Measurements from ENCODE around the gene RIIAD1.
"Not testable (repeated sequence)": the region's sequence is repeated elsewhere in the genome, so short reads cannot be mapped to it uniquely, and the experiment has no call there.

The RIIAD1 gene

GRCh38 chr1:151733995-151734394 is 12.7 kb downstream of the RIIAD1 start:
- not testable (repeated sequence) for DNase-seq (ENCODE audit: low read depth in 2 of 2)

DNA sequence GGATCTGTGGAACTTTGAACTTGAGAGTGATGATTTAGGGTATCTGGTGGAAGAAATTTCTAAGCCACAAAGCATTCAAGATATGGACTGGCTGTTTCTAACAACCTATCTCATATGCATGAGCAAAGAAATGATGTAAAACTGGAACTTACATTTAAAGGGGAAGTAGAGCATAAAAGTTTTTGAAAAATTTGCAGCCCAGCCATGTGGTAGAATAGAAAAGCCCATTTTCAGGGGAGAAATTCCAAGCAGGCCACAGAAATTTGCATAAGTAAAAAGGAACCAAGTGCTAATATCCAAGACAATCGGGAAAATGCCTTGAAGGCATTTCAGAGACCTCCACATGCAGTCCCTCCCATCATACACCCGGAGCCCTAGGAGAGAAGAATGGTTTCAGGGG is 15.7 kb downstream of the RIIAD1 start:
- no peak for DNase-seq (ENCODE audit: low read depth in 2 of 2)

DNA sequence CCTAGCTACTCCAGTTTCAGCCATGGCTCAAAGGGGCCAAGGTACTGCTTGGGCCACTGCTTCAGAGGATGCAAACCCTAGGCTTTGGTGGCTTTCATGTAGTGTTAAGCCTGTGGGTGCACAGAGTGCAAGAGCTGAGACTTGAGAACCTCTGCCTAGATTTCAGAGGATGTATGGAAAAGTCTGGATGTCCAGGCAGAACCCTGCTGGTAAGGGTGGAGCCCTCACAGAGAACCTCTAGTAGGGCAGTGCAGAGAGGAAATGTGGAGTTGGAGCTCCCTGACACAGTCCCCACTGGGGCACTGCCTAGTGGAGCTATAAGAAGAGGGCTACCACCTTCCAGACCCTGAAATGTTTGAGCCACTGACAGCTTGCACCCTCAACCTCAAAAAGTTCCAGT is 16.2 kb downstream of the RIIAD1 start:
- no peak for DNase-seq (ENCODE audit: low read depth in 2 of 2)

- no peak for DNase-seq (ENCODE audit: low read depth in 2 of 2)
These were observed 18.5 kb downstream of the RIIAD1 start for GRCh38 chr1:151739590-151740355.

DNA sequence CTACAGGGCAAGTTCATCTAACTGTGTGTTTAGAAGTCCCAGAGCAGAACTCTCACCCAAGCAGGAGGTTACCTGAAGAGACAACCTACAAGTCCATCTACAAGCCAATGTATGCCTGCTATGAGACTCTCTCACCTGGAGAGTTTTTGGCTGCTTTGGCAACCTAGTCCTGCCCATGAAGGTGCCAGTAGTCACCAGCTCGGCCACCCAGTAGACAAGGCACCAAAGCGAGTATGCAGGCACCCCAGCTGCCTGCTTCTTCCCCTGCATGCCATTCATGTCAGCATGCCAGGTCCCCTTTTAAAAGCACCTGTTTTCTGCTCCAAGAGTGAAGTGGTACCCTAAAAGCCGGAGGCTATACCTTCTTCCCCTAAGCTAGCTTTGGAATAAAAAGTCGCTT is 20.2 kb downstream of the RIIAD1 start:
- no peak for DNase-seq (ENCODE audit: low read depth in 2 of 2)

- DNase-seq (ENCODE audit: low read depth in 2 of 2): no peak
These were observed 35.0 kb downstream of the RIIAD1 start for GRCh38 chr1:151756291-151756690.

- DNase-seq (ENCODE audit: low read depth in 2 of 2): no peak
These were observed 37.9 kb downstream of the RIIAD1 start for GRCh38 chr1:151759241-151759640.

DNA sequence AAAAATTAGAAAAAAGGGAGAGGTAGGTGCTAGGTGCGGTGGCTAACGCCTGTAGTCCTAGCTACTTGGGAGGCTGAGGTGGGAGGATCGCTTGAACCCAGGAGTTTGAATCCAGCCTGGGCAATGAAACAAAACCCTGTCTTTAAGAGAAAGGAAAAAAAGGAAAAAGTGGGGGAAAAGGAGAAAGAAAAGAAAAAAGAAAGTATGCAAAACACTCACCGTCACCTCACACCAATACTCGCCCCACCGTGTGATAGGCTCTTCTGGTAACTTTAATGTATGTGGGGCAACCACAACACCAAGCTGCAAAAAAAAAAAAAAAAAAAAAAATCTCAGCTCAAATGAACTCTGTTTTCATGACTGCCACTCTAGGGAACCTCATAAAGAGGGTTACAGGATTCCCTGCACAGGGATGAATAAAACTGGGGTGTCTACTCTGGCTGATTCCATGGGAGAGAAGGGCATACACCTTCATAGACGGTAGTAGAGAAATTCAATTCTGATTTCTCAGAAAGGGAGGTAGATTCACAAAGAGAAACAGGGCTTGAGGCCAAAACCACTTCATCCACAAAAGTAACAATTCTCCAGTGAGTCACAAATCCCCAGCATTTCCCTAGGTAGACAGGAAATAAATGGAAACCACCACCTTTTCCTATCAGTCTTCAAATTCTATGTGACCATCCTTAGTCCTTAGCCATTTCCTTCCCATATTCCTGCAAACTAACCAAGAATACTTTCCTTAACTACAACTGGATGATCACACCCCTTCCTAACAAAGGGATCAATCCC is 39.5 kb downstream of the RIIAD1 start:
- DNase-seq (ENCODE audit: low read depth in 2 of 2): no peak

- peak; percentile 63 to 73 for DNase-seq (ENCODE audit: low read depth in 2 of 2)
These were observed 41.9 kb downstream of the RIIAD1 start, which contains the start of gene MRPL9 for GRCh38 chr1:151762941-151763921. Gene MRPL9, minus strand, starts transcription at chr1:151763496. Its CDS starts 17 bp downstream, at chr1:151763479.

DNA sequence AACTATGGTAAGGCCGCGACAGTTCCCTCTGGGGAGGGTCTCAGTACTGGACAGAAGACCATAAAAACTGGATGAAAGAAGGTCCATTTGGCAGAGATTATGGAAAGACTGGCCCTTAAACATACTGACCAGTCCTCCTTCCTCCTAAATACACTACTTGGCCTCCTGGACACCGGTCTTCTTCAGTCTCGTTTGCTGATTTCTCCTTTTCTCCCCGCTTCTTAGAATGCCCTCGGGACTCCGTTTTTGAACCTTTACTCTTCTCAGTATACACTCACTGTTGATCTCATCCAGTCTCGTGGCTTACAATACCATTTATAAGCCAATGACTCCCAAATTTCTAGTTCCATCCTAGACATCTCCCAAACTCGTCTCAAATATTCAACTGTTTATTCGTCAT is 42.7 kb downstream of the RIIAD1 start:
- no peak for DNase-seq (ENCODE audit: low read depth in 2 of 2)

DNA sequence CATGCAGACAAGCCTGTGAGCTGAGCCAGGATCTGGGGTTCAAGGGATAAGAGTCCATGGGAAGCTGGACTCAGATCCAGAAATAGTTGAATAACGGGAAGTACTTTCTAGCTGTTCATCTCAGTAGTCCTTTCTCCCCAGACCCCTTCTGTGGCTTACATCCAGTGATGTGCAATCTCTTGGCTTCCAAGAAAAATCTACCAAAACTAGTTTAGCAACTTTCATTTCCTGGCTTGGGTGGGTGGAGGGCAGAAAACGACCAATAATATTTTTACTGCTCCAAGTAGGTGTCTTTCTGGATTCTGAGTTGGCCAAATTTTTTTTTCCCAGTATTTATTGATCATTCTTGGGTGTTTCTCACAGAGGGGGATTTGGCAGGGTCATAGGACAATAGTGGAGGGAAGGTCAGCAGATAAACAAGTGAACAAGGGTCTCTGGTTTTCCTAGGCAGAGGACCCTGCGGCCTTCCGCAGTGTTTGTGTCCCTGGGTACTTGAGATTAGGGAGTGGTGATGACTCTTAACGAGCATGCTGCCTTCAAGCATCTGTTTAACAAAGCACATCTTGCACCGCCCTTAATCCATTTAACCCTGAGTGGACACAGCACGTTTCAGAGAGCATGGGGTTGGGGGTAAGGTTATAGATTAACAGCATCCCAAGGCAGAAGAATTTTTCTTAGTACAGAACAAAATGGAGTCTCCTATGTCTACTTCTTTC is 47.2 kb downstream of the RIIAD1 start:
- DNase-seq (ENCODE audit: low read depth in 2 of 2): not testable (repeated sequence)

- DNase-seq (ENCODE audit: low read depth in 2 of 2): not testable (repeated sequence)
These were observed 47.9 kb downstream of the RIIAD1 start for GRCh38 chr1:151769270-151769669.

GRCh38 chr1:151773702-151774101 is 52.4 kb downstream of the RIIAD1 start:
- no peak for DNase-seq (ENCODE audit: low read depth in 2 of 2)

GRCh38 chr1:151774256-151774922 is 53.1 kb downstream of the RIIAD1 start:
- no peak for DNase-seq (ENCODE audit: low read depth in 2 of 2)

DNA sequence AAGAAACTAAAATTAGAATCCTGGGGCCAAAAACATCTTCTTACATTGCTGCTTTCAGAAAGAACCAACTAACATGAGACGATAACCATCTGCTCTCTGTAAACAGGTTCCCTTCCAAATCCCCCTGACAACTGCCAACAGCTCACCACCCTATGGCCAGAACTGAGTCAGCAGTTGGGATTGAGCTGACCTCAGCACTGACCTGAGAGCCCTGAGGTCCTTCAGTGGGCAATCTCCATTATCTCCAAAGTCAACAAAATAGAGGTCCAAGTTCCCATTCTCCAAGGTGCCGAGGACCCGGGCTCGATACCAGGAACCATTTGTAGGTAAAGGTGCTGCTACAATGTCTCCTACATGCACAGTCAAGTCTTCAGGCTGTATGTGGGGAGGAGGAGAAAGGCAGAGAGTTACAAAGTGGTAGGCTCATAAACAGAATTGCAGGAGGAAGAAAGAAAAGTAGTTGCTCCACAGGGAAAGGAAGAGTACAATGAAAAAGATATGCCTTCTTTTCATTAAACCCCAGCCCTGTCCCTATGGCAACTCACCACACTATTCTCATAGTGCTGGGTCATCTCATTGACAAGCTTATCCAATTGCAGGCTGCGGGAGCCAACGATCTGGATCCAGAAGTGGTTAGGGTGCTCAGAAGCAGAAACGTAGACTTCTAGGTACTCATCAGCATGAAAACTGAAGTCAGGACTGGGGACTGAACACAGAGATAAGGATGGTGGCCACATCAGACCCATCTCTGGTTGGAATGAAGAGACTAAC is 54.8 kb downstream of the RIIAD1 start:
- no peak for DNase-seq (ENCODE audit: low read depth in 2 of 2)

DNA sequence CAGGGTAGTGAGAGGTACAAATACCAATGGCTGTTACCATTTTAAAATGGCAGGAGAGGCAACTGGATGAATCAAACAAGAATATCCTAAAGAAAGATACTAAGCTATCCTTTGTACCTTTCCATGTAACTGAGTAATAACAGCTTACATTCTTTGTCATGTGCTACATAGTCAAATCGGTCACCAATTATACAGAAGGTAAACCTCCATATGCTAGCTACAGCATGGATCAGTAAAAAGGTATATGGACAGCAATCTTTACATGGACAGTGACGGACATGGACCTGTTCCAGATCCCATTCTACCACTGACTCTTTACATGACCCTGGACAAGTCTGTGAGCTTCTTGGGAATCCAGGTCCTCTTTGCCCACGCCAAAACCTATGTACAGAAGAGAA is 55.3 kb downstream of the RIIAD1 start:
- no peak for DNase-seq (ENCODE audit: low read depth in 2 of 2)

- no peak for DNase-seq (ENCODE audit: low read depth in 2 of 2)
These were observed 56.0 kb downstream of the RIIAD1 start for GRCh38 chr1:151777317-151777716.

Measured in stimulated activated CD4-positive, alpha-beta T cell treated with anti-CD3 and anti-CD28 coated beads, Interleukin-1b, Interleukin-23, amount 100 ng/mL, for 1 hour (primary cell).